Measurements from ENCODE around the gene SARDH.
"Not testable (repeated sequence)": the region's sequence is repeated elsewhere in the genome, so short reads cannot be mapped to it uniquely, and the experiment has no call there.

SARDH gene

DNA sequence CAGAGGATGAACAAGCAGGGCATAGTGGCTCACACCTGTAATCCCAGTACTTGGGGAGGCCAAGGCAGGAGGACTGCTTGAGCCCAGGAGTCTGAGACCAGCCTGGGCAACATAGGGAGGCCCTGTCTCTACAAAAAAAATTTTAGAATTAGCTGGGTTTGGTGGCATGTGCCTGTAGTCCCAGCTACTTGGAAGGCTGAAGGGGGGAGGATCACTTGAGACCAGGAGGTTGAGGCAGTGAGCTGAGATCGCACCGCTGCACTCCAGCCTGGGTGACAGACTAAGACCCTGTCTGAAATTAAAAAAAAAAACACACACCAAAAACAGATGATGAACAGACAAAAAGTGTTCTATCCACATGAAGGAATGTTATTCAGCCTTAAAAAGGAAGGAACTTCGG lies 62.4 kb downstream of the SARDH start:
- not testable (repeated sequence) for H3K27ac ChIP-seq (ENCODE audit: low read depth, low read length); DNase-seq; H3K4me2 ChIP-seq (ENCODE audit: low read length); H3K18ac ChIP-seq (ENCODE audit: low read length); H2BK12ac ChIP-seq (ENCODE audit: low read length); H3K14ac ChIP-seq (ENCODE audit: low read length); H4K12ac ChIP-seq (ENCODE audit: low read depth, low read length); H3K9me3 ChIP-seq (ENCODE audit: insufficient read depth, low read depth, low read length); H3K23ac ChIP-seq (ENCODE audit: low read length); H3K4me3 ChIP-seq (ENCODE audit: low read depth, low read length); H3K27me3 ChIP-seq (ENCODE audit: insufficient read depth, low read length); H3K79me1 ChIP-seq (ENCODE audit: low read length); H3K4ac ChIP-seq (ENCODE audit: low read depth, low read length); H3K36me3 ChIP-seq (ENCODE audit: control insufficient read depth in 1 of 2, insufficient read depth in 2 of 2, low read length in 2 of 2); H2BK120ac ChIP-seq (ENCODE audit: insufficient read depth, low read length, poor library complexity); H4K91ac ChIP-seq (ENCODE audit: low read depth, low read length); H3K4me1 ChIP-seq (ENCODE audit: control insufficient read depth in 1 of 2, insufficient read depth in 2 of 2, low read length in 2 of 2); H3K9ac ChIP-seq (ENCODE audit: low read length); H3K79me2 ChIP-seq (ENCODE audit: control insufficient read depth, insufficient read depth, low read length, poor library complexity); H2AFZ ChIP-seq (ENCODE audit: insufficient read depth, low read length, poor library complexity); H2BK5ac ChIP-seq (ENCODE audit: low read depth, low read length, poor library complexity); H4K8ac ChIP-seq (ENCODE audit: low read depth, low read length); H2AK5ac ChIP-seq (ENCODE audit: low read length)
- WGBS (ENCODE audit: extremely low coverage, insufficient coverage, insufficient read length) = no CpG with 5 or more reads among the region's 3 CpGs

DNA sequence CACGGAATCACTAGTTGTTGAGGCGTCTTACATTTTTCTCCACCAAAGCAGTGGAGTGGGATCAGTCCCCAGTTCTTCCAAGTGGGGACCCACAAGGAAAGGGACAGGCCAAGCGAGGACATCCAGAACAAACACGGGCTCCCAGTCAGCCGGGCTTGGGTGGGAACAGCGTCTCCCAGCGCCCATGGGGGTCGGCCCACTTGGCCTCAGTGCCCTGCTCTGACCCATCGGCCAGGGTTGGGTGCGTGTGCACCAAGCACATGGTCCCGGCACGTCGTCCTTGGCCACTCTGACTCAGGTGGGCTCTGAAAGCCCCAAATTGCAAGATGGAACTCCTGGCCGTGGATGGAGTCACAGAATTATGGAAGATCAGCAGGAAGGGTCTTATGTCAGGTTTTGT lies 64.1 kb downstream of the SARDH start:
- no peak overlapping the region for H3K4me3 ChIP-seq (ENCODE audit: low read depth, low read length)
- no peak overlapping the region for H4K91ac ChIP-seq (ENCODE audit: low read depth, low read length)
- H3K36me3 ChIP-seq (ENCODE audit: control insufficient read depth in 1 of 2, insufficient read depth in 2 of 2, low read length in 2 of 2) = no peaks in the 10 kb centered on the region
- H3K18ac ChIP-seq (ENCODE audit: low read length) = no peak overlapping the region
- no peak for DNase-seq
- no peak overlapping the region for H2AFZ ChIP-seq (ENCODE audit: insufficient read depth, low read length, poor library complexity)
- H4K12ac ChIP-seq (ENCODE audit: low read depth, low read length) = no peak overlapping the region
- peaks cover 0 to 3% of the 10 kb centered on the region in 2 experiments for H3K4me1 ChIP-seq (ENCODE audit: control insufficient read depth in 1 of 2, insufficient read depth in 2 of 2, low read length in 2 of 2)
- H3K27me3 ChIP-seq (ENCODE audit: insufficient read depth, low read length) = no peaks in the 10 kb centered on the region
- no peak overlapping the region for H2BK5ac ChIP-seq (ENCODE audit: low read depth, low read length, poor library complexity)
- H4K8ac ChIP-seq (ENCODE audit: low read depth, low read length) = no peak overlapping the region
- H3K14ac ChIP-seq (ENCODE audit: low read length) = no peak overlapping the region
- H2BK12ac ChIP-seq (ENCODE audit: low read length) = no peak overlapping the region
- H3K9me3 ChIP-seq (ENCODE audit: insufficient read depth, low read depth, low read length) = peaks cover 6% of the 10 kb centered on the region
- H3K79me2 ChIP-seq (ENCODE audit: control insufficient read depth, insufficient read depth, low read length, poor library complexity) = no peaks in the 10 kb centered on the region
- no peak overlapping the region for H3K9ac ChIP-seq (ENCODE audit: low read length)
- no peak overlapping the region for H3K27ac ChIP-seq (ENCODE audit: low read depth, low read length)
- H3K4ac ChIP-seq (ENCODE audit: low read depth, low read length) = no peak overlapping the region
- H3K4me2 ChIP-seq (ENCODE audit: low read length) = no peak overlapping the region
- H3K79me1 ChIP-seq (ENCODE audit: low read length) = no peaks in the 10 kb centered on the region
- H2AK5ac ChIP-seq (ENCODE audit: low read length) = peak overlapping the region; percentile 51
- no CpG with 5 or more reads among the region's 14 CpGs for WGBS (ENCODE audit: extremely low coverage, insufficient coverage, insufficient read length)
- no peak overlapping the region for H3K23ac ChIP-seq (ENCODE audit: low read length)
- no peak overlapping the region for H2BK120ac ChIP-seq (ENCODE audit: insufficient read depth, low read length, poor library complexity)

DNA sequence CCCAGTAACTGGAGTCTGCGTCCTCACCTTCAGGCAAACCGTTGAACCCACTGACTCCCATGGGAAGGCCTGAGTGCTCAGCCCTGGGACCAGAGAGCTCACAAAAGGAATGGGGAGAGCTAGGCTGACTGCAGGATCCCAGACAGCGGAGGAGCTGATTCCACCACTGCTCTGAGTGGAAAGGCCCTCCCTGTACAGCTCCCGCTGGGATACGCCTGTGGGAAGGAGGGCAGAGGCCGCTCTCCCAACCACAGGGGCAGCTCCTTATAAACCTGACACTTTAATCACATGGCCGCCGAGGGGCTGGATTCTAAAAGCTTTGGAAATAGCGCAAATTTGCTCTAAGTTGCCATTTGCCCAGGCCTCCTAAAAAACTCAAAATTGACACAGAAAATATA lies 64.9 kb downstream of the SARDH start:
- Histone ChIP-seq H2BK12ac (ENCODE audit: low read length) (peak overlapping the region; percentile 8), H3K9ac (ENCODE audit: low read length) (no peak overlapping the region), H2AFZ (ENCODE audit: insufficient read depth, low read length, poor library complexity) (no peak overlapping the region)

DNA sequence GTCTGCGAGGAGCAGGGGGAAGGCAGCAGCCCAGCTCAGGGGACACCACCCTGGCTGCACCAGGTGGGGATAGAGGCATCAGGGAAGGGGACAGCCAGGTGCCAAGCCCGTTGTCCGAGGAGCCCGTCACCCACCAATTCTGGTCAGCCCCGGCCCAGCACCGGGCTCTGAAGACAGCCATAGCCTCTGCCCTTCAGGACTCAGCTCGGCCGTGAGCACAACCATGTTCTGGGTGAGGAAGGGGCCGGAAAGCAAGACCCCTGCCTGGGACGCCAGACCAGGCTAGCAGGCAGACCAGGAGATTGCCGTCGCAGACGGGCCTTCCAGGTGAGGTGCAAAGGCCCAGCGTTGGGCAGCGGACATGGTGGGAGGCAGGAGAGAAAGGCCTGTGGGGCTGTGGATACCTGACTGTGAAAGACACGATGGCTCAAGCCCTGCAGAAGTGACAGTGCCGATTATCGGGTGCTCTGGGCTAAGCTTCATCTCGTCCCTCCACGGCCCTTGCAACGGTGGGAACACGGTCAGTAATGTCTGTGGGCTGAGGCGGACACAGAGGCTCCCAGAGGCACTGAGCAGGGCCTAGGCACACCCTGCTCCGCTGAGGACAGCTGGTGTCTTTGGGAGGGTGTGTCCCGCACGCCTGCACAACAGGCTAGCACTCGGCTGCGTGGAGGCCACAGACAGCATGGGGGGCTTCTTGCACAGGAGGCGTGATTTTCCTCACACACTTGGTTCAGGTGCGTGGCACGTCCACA lies 65.5 kb downstream of the SARDH start:
- no peaks in the 10 kb centered on the region for H3K27me3 ChIP-seq (ENCODE audit: insufficient read depth, low read length)
- H3K18ac ChIP-seq (ENCODE audit: low read length) = no peak overlapping the region
- no peak overlapping the region for H3K4ac ChIP-seq (ENCODE audit: low read depth, low read length)
- peak overlapping the region; percentile 5 for H3K4me3 ChIP-seq (ENCODE audit: low read depth, low read length)
- H3K27ac ChIP-seq (ENCODE audit: low read depth, low read length) = no peak overlapping the region
- no peak overlapping the region for H3K23ac ChIP-seq (ENCODE audit: low read length)
- no peak overlapping the region for H2BK5ac ChIP-seq (ENCODE audit: low read depth, low read length, poor library complexity)
- H2AK5ac ChIP-seq (ENCODE audit: low read length) = no peak overlapping the region
- H4K8ac ChIP-seq (ENCODE audit: low read depth, low read length) = no peak overlapping the region
- no peaks in the 10 kb centered on the region for H3K79me1 ChIP-seq (ENCODE audit: low read length)
- H3K14ac ChIP-seq (ENCODE audit: low read length) = peak overlapping the region; percentile 22
- peaks cover 0 to 3% of the 10 kb centered on the region in 2 experiments for H3K4me1 ChIP-seq (ENCODE audit: control insufficient read depth in 1 of 2, insufficient read depth in 2 of 2, low read length in 2 of 2)
- H3K36me3 ChIP-seq (ENCODE audit: control insufficient read depth in 1 of 2, insufficient read depth in 2 of 2, low read length in 2 of 2) = no peaks in the 10 kb centered on the region
- DNase-seq = no peak
- no peaks in the 10 kb centered on the region for H3K79me2 ChIP-seq (ENCODE audit: control insufficient read depth, insufficient read depth, low read length, poor library complexity)
- no peak overlapping the region for H4K12ac ChIP-seq (ENCODE audit: low read depth, low read length)
- no CpG with 5 or more reads among the region's 31 CpGs for WGBS (ENCODE audit: extremely low coverage, insufficient coverage, insufficient read length)
- no peak overlapping the region for H3K9ac ChIP-seq (ENCODE audit: low read length)
- no peak overlapping the region for H2BK120ac ChIP-seq (ENCODE audit: insufficient read depth, low read length, poor library complexity)
- H3K9me3 ChIP-seq (ENCODE audit: insufficient read depth, low read depth, low read length) = peaks cover 6% of the 10 kb centered on the region
- H2AFZ ChIP-seq (ENCODE audit: insufficient read depth, low read length, poor library complexity) = no peak overlapping the region
- H3K4me2 ChIP-seq (ENCODE audit: low read length) = no peak overlapping the region
- H4K91ac ChIP-seq (ENCODE audit: low read depth, low read length) = peak overlapping the region; percentile 11
- H2BK12ac ChIP-seq (ENCODE audit: low read length) = peak overlapping the region; percentile 8

More for the DNA sequence above, 64.9 kb downstream of the SARDH start:
- H3K23ac ChIP-seq (ENCODE audit: low read length) = no peak overlapping the region
- DNase-seq = no peak
- H3K27me3 ChIP-seq (ENCODE audit: insufficient read depth, low read length) = no peaks in the 10 kb centered on the region
- H3K4me3 ChIP-seq (ENCODE audit: low read depth, low read length) = no peak overlapping the region
- H2AK5ac ChIP-seq (ENCODE audit: low read length) = no peak overlapping the region
- H4K12ac ChIP-seq (ENCODE audit: low read depth, low read length) = no peak overlapping the region
- H3K4me1 ChIP-seq (ENCODE audit: control insufficient read depth in 1 of 2, insufficient read depth in 2 of 2, low read length in 2 of 2) = peaks cover 0 to 3% of the 10 kb centered on the region in 2 experiments
- H3K9me3 ChIP-seq (ENCODE audit: insufficient read depth, low read depth, low read length) = peaks cover 6% of the 10 kb centered on the region
- no peak overlapping the region for H4K8ac ChIP-seq (ENCODE audit: low read depth, low read length)
- peak overlapping the region; percentile 22 for H3K14ac ChIP-seq (ENCODE audit: low read length)
- no peak overlapping the region for H2BK5ac ChIP-seq (ENCODE audit: low read depth, low read length, poor library complexity)
- no peak overlapping the region for H3K27ac ChIP-seq (ENCODE audit: low read depth, low read length)
- no peaks in the 10 kb centered on the region for H3K79me1 ChIP-seq (ENCODE audit: low read length)
- no peak overlapping the region for H3K4me2 ChIP-seq (ENCODE audit: low read length)
- H3K36me3 ChIP-seq (ENCODE audit: control insufficient read depth in 1 of 2, insufficient read depth in 2 of 2, low read length in 2 of 2) = no peaks in the 10 kb centered on the region
- no CpG with 5 or more reads among the region's 9 CpGs for WGBS (ENCODE audit: extremely low coverage, insufficient coverage, insufficient read length)
- no peaks in the 10 kb centered on the region for H3K79me2 ChIP-seq (ENCODE audit: control insufficient read depth, insufficient read depth, low read length, poor library complexity)
- no peak overlapping the region for H3K18ac ChIP-seq (ENCODE audit: low read length)
- no peak overlapping the region for H3K4ac ChIP-seq (ENCODE audit: low read depth, low read length)
- H4K91ac ChIP-seq (ENCODE audit: low read depth, low read length) = peak overlapping the region; percentile 11
- no peak overlapping the region for H2BK120ac ChIP-seq (ENCODE audit: insufficient read depth, low read length, poor library complexity)
